Tibial nerve (tissue), 4 donors: ENCODE results near the gene RPTOR.

ENCODE experiments used
- EP300 ChIP-seq, 2 donors: sonication (generic); formaldehyde crosslinking; IDR thresholded peaks; one replicate each; pipeline ENCODE4 v1.6.1; 2017; ENCODE audit warnings: antibody characterized with exemption in 2 of 2, mild to moderate bottlenecking in 1 of 2
- POLR2A ChIP-seq, 2 donors: fragments of 450-650 bp; IDR thresholded peaks; one replicate each; pipeline ENCODE4 v1.6.1; 2017; ENCODE audit warnings: antibody characterized with exemption in 2 of 2, mild to moderate bottlenecking in 2 of 2, moderate library complexity in 2 of 2
- TF ChIP-seq, protein P1 (sequence below), 5 experiments: fragments of 200-600 bp in 3 of 5; fragments of 450-650 bp in 2 of 5; sonication (generic) in 3 of 5; IDR thresholded peaks; one replicate each; pipeline ENCODE4 v1.5.1; 2016 to 2019; ENCODE audit warnings: antibody characterized with exemption in 5 of 5, mild to moderate bottlenecking in 3 of 5, moderate library complexity in 2 of 5

GRCh38 chr17:80609757-80610156 is 65.1 kb downstream of the RPTOR start:
- TF ChIP-seq, protein P1, sequence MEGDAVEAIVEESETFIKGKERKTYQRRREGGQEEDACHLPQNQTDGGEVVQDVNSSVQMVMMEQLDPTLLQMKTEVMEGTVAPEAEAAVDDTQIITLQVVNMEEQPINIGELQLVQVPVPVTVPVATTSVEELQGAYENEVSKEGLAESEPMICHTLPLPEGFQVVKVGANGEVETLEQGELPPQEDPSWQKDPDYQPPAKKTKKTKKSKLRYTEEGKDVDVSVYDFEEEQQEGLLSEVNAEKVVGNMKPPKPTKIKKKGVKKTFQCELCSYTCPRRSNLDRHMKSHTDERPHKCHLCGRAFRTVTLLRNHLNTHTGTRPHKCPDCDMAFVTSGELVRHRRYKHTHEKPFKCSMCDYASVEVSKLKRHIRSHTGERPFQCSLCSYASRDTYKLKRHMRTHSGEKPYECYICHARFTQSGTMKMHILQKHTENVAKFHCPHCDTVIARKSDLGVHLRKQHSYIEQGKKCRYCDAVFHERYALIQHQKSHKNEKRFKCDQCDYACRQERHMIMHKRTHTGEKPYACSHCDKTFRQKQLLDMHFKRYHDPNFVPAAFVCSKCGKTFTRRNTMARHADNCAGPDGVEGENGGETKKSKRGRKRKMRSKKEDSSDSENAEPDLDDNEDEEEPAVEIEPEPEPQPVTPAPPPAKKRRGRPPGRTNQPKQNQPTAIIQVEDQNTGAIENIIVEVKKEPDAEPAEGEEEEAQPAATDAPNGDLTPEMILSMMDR (IDR thresholded peaks at IDR 0.05), result no peak
- TF ChIP-seq POLR2A (IDR thresholded peaks at IDR 0.05), result no peak
- no peak for TF ChIP-seq EP300 (IDR thresholded peaks at IDR 0.05)
